Hepatocyte (in vitro differentiated cells): Measurements from ENCODE around the gene KCNE3. TPM values are rescaled to one million over a fixed set of nuclear protein-coding genes. Genes with fewer than 3 reads are reported as not detected.

ENCODE experiments used
- DNase-seq: peaks from one replicate; pipeline ENCODE4 v3.0.0-alpha.2; 2016; ENCODE audit warnings: low spot score
- H2AFZ ChIP-seq: fragments of 200-600 bp; sonication (generic); 2 replicates; pipeline ENCODE4 v1.6.0; 2016; ENCODE audit warnings: antibody characterized with exemption, mild to moderate bottlenecking
- H3K27ac ChIP-seq: fragments of 200-600 bp; sonication (generic); 2 replicates; pipeline ENCODE4 v1.5.1; 2016; ENCODE audit warnings: mild to moderate bottlenecking
- H3K27me3 ChIP-seq: fragments of 200-600 bp; sonication (generic); 2 replicates; pipeline ENCODE4 v1.6.1; 2016
- H3K36me3 ChIP-seq: fragments of 200-600 bp; sonication (generic); replicated peaks from 2 replicates; pipeline ENCODE4 v1.5.1; 2016; ENCODE audit warnings: low read depth; ENCODE audit not compliant: insufficient read depth
- H3K4me1 ChIP-seq: fragments of 200-600 bp; sonication (generic); 2 replicates; pipeline ENCODE4 v1.5.1; 2016; ENCODE audit warnings: mild to moderate bottlenecking, moderate library complexity; ENCODE audit not compliant: insufficient read depth
- H3K4me2 ChIP-seq: fragments of 200-600 bp; sonication (generic); 2 replicates; pipeline ENCODE4 v1.6.0; 2016
- H3K4me3 ChIP-seq: fragments of 200-600 bp; sonication (generic); 2 replicates; pipeline ENCODE4 v1.5.1; 2016; ENCODE audit warnings: mild to moderate bottlenecking
- H3K79me2 ChIP-seq: fragments of 200-600 bp; sonication (generic); 2 replicates; pipeline ENCODE4 v1.6.0; 2017; ENCODE audit warnings: mild to moderate bottlenecking
- H3K9me2 ChIP-seq: fragments of 200-600 bp; sonication (generic); replicated peaks from 2 replicates; pipeline ENCODE4 v1.6.0; 2017; ENCODE audit warnings: mild to moderate bottlenecking; ENCODE audit not compliant: insufficient read depth
- H3K9me3 ChIP-seq: fragments of 200-600 bp; sonication (generic); 2 replicates; pipeline ENCODE4 v1.5.1; 2016; ENCODE audit warnings: low read depth, mild to moderate bottlenecking
- H4K20me1 ChIP-seq: fragments of 200-600 bp; sonication (generic); 2 replicates; pipeline ENCODE4 v1.6.0; 2016; ENCODE audit warnings: mild to moderate bottlenecking; ENCODE audit not compliant: insufficient read depth, poor library complexity, severe bottlenecking
- CTCF ChIP-seq: fragments of 200-600 bp; sonication (generic); IDR thresholded peaks from 2 replicates; pipeline ENCODE4 v1.5.1; 2016; ENCODE audit warnings: antibody characterized with exemption, mild to moderate bottlenecking; ENCODE audit not compliant: poor library complexity
- EZH2 ChIP-seq: fragments of 200-600 bp; sonication (generic); IDR thresholded peaks from 2 replicates; pipeline ENCODE4 v1.6.1; 2016; ENCODE audit warnings: antibody characterized with exemption, mild to moderate bottlenecking, borderline replicate concordance
- EZH2phosphoT487 ChIP-seq: fragments of 200-600 bp; sonication (generic); IDR thresholded peaks from one replicate; pipeline ENCODE4 v1.6.1; 2018; ENCODE audit warnings: antibody characterized with exemption, mild to moderate bottlenecking, low read depth, moderate library complexity; ENCODE audit not compliant: unreplicated experiment, severe bottlenecking
- WGBS: methylation state at CpG from one replicate; pipeline ENCODE4 v1.1.6; 2016; ENCODE audit warnings: low lambda C conversion rate; ENCODE audit errors: missing lambda C conversion rate; 5-methylcytosine and 5-hydroxymethylcytosine counted together
- polyA plus RNA-seq: library from polyadenylated mRNA; unstranded; fragments of >200 nt; fragmentation: Nextera tagmentation; extraction: Ambion mirVana; gene quantifications from 2 replicates; pipeline ENCODE4 v1.2.1, GENCODE V29; 2016
- total RNA-seq: library from RNA; depleted of rRNA; stranded (reverse); fragments of >200 nt; gene quantifications from 2 replicates; pipeline ENCODE4 v1.2.3, GENCODE V29; 2014

The KCNE3 gene
- total and polyA plus RNA-seq, 2 experiments from 2014 or later, result 8.7 to 18.6 TPM

- WGBS, result 69% methylated on average over 2 of the region's 2 CpGs
- Histone ChIP-seq H3K27ac (peak overlapping the region; percentile 80), H3K9me2 (no peaks in the 10 kb centered on the region), H4K20me1 (no peaks in the 10 kb centered on the region), H3K9me3 (no peaks in the 10 kb centered on the region), H2AFZ (no peak overlapping the region), H3K79me2 (peaks cover 22% of the 10 kb centered on the region), H3K4me2 (peak overlapping the region; percentile 95), H3K36me3 (no peaks in the 10 kb centered on the region), H3K27me3 (no peaks in the 10 kb centered on the region), H3K4me1 (peaks cover 43% of the 10 kb centered on the region), H3K4me3 (no peak overlapping the region)
- TF ChIP-seq CTCF (no peak), EZH2 (no peak), EZH2phosphoT487 (no peak)
- DNase-seq, result peak; percentile 69
Observed at GRCh38 chr11:74465291-74465708, 2.0 kb downstream of the KCNE3 start.

GRCh38 chr11:74464746-74465145 is 2.6 kb downstream of the KCNE3 start:
- Histone ChIP-seq H3K36me3 (no peaks in the 10 kb centered on the region), H3K4me3 (no peak overlapping the region), H2AFZ (no peak overlapping the region), H3K27me3 (no peaks in the 10 kb centered on the region), H3K9me2 (no peaks in the 10 kb centered on the region), H4K20me1 (no peaks in the 10 kb centered on the region), H3K9me3 (no peaks in the 10 kb centered on the region), H3K79me2 (peaks cover 26% of the 10 kb centered on the region), H3K4me1 (peaks cover 43% of the 10 kb centered on the region), H3K4me2 (peak overlapping the region; percentile 95), H3K27ac (peak overlapping the region; percentile 80)
- no peak for TF ChIP-seq EZH2phosphoT487
- 93% methylated on average over 1 of the region's 1 CpG for WGBS
- DNase-seq, result no peak

- no peak overlapping the region for H2AFZ ChIP-seq
- H3K36me3 ChIP-seq, result no peaks in the 10 kb centered on the region
- H4K20me1 ChIP-seq, result no peaks in the 10 kb centered on the region
- TF ChIP-seq EZH2phosphoT487, result no peak
- no peak for TF ChIP-seq EZH2
- TF ChIP-seq CTCF, result no peak
- DNase-seq, result no peak
- no peaks in the 10 kb centered on the region for H3K9me3 ChIP-seq
- peaks cover 26% of the 10 kb centered on the region for H3K79me2 ChIP-seq
- H3K27me3 ChIP-seq, result no peaks in the 10 kb centered on the region
- H3K9me2 ChIP-seq, result no peaks in the 10 kb centered on the region
- WGBS, result 80% methylated on average over 1 of the region's 1 CpG
- peak overlapping the region; percentile 93 for H3K27ac ChIP-seq
- H3K4me2 ChIP-seq, result no peak overlapping the region
- H3K4me1 ChIP-seq, result peaks cover 43% of the 10 kb centered on the region
- no peak overlapping the region for H3K4me3 ChIP-seq
Observed at GRCh38 chr11:74463216-74463615, 4.1 kb downstream of the KCNE3 start.

- Histone ChIP-seq H4K20me1 (no peaks in the 10 kb centered on the region), H3K4me1 (peaks cover 38% of the 10 kb centered on the region), H3K27ac (peak overlapping the region; percentile 93), H3K9me2 (no peaks in the 10 kb centered on the region), H3K27me3 (no peaks in the 10 kb centered on the region), H3K4me3 (no peak overlapping the region), H3K9me3 (no peaks in the 10 kb centered on the region), H3K36me3 (no peaks in the 10 kb centered on the region), H2AFZ (no peak overlapping the region), H3K79me2 (peaks cover 26% of the 10 kb centered on the region), H3K4me2 (peak overlapping the region; percentile 72)
- TF ChIP-seq CTCF (no peak), EZH2 (no peak), EZH2phosphoT487 (no peak)
- 92% methylated on average over 5 of the region's 5 CpGs for WGBS
- no peak for DNase-seq
Observed at GRCh38 chr11:74462631-74463030, 4.7 kb downstream of the KCNE3 start.
